Measurements from ENCODE around the gene INKA2.

INKA2 gene

DNA sequence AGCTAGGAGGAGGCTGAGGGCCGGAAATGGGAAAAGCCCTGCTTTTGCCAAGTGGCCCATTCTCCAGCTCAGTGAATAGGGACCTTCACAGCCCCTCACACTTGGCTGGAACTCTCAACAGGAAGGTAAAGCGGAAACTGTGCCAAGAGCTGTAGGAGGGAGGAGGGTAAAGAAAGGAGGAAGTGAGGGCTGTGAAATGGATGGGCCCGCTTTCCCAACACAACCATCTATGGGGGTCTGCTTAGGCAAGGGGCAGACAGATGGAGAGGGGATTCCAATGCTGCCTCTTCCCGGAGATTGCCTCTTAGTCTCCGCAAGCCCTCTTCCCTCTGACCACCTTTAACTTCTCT lies 5.2 kb downstream of the INKA2 start:
- no peak for DNase-seq (ENCODE audit: insufficient read length, low spot score)

DNA sequence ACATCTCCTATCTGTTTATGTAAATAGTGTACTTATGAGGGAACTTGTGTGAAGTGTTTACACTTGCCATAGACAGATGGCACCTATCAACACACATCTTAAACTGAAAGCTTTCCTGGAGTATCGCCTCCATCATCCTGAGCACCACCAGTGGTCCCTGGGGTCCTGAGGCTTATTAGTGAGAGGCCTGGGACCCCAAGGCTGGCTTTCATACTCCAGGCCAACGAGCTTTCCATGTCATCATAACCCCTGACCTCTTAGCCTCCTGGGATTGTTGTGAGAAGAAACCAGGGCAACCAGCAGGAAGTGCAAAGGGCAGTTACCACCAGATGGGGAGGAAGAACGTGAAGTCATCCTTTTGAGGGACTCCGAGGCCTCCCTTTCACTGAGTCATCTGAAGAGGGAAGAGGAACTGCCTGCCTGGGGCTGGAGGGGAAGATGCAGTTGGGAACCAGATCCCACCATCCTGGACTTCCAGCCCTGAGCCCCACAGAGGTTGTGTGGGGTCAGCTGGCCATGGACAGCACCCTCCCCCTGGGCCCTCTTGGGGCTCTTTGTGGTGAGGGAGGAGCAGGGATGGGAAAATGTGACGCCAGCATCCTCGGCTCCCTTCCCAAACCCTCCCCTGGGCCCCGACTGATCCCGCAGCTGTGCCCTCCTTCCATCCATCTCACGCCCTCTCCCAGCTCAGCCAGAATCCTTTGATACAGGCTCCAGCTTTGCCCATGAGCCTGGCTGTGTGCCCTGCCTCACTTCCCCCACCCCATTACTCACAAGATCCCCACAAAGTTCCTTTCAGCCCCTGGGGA lies 5.8 kb downstream of the INKA2 start:
- DNase-seq (ENCODE audit: insufficient read length, low spot score) (no peak), FAIRE-seq (no peak)
- TF ChIP-seq, protein P1, sequence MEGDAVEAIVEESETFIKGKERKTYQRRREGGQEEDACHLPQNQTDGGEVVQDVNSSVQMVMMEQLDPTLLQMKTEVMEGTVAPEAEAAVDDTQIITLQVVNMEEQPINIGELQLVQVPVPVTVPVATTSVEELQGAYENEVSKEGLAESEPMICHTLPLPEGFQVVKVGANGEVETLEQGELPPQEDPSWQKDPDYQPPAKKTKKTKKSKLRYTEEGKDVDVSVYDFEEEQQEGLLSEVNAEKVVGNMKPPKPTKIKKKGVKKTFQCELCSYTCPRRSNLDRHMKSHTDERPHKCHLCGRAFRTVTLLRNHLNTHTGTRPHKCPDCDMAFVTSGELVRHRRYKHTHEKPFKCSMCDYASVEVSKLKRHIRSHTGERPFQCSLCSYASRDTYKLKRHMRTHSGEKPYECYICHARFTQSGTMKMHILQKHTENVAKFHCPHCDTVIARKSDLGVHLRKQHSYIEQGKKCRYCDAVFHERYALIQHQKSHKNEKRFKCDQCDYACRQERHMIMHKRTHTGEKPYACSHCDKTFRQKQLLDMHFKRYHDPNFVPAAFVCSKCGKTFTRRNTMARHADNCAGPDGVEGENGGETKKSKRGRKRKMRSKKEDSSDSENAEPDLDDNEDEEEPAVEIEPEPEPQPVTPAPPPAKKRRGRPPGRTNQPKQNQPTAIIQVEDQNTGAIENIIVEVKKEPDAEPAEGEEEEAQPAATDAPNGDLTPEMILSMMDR (IDR thresholded peaks at IDR 0.05; ENCODE audit: insufficient read depth, missing control alignments): no peak

More for the DNA sequence above, 5.2 kb downstream of the INKA2 start:
- TF ChIP-seq, protein P1 (IDR thresholded peaks at IDR 0.05; ENCODE audit: insufficient read depth, missing control alignments): no peak
- no peak for FAIRE-seq

DNA sequence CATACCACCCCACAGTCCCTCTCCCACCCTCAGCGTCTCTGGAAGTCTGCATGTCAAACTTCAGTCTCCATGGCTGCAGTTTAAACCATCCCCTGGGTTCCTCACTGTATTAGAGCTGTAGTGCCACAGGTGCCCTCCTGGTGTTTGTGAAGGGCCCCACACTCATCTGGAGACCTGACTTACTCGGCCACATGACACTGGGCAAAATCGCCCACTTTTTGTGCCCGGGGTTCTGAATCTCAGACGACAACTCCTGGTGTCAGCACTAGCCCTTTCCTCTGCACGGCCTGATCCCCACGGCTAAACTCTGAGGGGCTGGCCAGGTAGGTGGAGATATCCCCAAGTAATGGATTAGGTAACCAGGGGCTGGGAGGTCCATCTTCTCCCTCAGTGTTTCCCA lies 6.5 kb downstream of the INKA2 start:
- TF ChIP-seq, protein P1 (IDR thresholded peaks at IDR 0.05; ENCODE audit: insufficient read depth, missing control alignments): no peak
- DNase-seq (ENCODE audit: insufficient read length, low spot score) (no peak), FAIRE-seq (no peak)

DNA sequence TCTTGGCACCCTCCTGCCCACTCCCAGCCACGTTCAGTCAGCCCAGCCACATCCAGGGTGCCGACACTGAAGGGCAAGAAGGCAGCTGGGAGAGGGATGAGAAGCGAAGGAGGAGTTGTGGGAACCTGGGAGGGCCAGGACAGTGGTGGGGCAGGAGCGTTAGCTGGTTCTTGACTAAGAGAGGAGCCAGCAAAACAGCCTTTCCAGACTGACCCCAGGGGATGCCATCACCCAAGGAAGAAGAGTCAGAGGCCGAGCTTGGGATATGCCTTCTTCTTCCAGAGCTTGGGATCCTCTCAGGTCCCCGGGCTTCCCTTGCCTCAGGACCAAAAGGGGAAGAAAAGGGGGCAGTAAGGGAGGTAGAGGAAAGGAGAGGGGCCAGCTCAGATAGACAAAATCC lies 7.2 kb downstream of the INKA2 start:
- DNase-seq (ENCODE audit: insufficient read length, low spot score): no peak
- TF ChIP-seq, protein P1 (IDR thresholded peaks at IDR 0.05; ENCODE audit: insufficient read depth, missing control alignments): no peak
- no peak for FAIRE-seq

DNA sequence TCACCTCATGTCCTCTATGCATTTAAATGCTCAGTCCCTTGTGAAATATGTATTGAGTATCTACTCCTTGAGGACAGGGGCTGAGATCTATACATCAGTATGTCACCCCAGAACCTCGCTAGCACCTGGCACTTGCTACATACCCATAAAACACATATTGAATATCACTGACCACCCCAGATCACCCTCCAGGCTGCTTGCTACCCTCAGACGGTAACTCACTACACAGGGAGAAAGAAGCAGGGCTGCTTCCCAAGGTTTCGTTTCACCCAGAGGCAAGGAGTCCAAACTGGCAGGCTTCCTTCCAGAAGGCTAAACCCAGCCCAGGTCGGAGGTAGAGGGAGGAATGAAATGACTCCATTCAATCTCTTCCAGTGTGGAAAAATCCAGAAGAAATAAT lies 8.5 kb downstream of the INKA2 start:
- FAIRE-seq: no peak

DNA sequence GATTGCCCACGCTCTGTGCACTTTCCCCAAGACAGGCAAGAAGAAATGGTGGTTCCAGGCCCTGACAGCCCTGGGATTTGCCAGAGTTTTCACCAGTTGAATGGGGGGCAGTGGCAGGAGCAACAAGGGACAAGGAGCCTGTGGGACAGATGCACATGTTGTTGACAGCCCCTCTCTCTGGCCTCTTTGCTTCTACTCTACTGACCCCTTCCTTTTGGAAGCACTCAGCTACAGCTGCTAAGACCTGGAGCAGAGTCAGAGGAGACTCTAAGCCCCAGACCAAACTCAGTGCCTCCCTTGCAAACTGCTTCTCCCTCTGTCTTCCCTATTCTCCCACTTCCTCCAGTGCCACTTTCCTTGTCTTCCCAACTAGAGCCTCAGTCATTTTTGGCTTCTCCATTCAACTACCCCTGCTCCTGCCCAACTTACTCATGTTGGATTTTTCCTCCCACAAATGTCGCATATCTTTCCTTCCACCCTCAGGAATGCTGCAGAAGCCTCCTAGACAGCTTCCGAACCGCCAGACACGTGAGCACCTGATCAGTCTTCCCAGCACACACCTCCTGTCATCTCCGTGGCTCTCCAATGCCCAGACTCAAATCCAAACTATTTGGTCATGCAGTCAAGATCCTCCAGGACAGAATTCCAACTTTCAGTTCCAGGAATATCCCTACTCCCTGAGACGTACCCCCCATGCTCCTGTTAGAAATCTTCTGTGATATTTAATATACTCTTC lies 9.1 kb downstream of the INKA2 start:
- no peak for FAIRE-seq
- DNase-seq (ENCODE audit: insufficient read length, low spot score): no peak
- TF ChIP-seq, protein P1 (IDR thresholded peaks at IDR 0.05; ENCODE audit: insufficient read depth, missing control alignments): no peak

More for the DNA sequence above, 8.5 kb downstream of the INKA2 start:
- TF ChIP-seq, protein P1 (IDR thresholded peaks at IDR 0.05; ENCODE audit: insufficient read depth, missing control alignments): no peak
- no peak for DNase-seq (ENCODE audit: insufficient read length, low spot score)
